ENCODE data around the gene APOF. TPM values are rescaled to one million over a fixed set of nuclear protein-coding genes. Genes with fewer than 3 reads are reported as not detected.
"Not testable (repeated sequence)": the region's sequence is repeated elsewhere in the genome, so short reads cannot be mapped to it uniquely, and the experiment has no call there.

Gene APOF
- total RNA-seq, 1 donor from 2014 or later = not detected

DNA sequence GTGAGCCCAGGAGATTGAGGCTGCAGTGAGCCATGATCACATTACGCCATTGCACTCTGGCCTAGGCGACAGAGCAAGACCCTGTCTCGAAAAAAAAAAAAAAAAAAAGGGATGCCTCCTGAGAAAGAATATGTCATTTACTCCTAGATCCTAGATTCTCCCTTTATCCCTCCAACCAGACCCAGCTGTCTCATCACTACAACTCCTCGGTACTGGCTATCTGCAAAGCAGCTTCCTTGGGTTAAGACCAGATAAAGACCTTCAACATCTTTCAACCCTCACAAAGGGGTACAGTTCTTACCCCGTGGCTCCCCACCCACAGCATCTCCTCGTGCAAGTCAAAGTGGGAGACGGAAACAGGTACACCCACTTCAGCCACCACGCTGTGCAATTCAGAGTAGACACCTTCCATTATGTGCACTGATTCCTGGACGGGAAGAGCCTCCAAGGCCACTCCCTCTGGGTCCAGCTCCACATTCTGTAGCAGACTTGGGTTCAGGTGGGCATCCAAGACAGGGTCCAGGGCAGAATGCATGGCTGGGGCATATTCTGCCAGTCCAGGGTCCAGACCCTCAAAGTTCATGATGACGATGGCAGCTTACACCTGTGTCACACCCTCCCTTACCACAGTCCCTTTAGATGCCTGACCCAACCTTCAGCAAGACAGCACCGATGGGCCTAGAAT lies 30.0 kb downstream of the APOF start:
- DNase-seq = no peak

DNA sequence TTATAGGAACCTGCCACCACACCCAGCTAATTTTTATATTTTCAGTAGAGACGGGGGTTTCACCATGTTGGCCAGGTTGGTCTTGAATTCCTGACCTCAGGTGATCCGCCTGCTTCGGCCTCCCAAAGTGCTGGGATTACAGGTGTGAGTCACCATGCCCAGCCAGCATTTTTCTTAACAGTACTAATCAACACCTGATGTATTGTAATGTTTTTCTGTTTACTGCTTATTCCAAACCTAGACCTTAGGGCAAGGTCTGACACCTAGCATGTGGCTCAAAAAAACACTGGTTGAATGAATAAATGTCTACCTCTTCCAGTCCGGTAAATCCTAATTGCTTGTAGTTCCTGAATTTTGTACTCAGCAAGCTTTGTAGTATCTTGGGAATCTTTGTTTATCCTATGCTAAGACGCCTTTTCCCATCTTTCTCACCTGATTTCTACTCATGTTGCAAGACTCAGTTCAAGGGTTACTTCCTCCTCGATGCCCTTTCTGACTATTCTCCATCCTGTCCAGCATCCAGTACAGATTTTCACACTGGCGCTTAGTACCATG lies 31.6 kb downstream of the APOF start:
- DNase-seq = no peak

GRCh38 chr12:56326533-56326932 lies 36.1 kb downstream of the APOF start:
- DNase-seq = no peak

DNA sequence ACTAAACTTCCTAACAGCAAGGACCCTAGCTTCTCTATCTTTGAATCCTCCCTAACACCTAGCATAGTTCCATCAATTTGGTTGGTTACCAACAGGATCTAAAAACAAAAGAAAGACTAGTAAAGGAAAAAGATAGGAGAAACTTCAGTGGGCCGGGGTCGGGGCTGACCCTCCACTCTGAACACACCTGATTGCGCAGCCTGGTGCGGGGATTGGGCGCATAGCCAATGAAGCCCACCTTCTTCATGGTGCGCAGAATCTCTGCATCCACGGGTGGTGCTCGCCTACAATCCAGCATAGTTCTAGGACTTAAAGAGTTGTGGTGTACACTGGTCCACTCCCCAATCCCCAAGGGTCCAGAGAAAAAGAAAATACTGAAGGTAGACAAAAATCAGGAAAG lies 36.5 kb downstream of the APOF start:
- DNase-seq = no peak

- no peak for DNase-seq
Observed at GRCh38 chr12:56324206-56324605, 38.5 kb downstream of the APOF start.

- DNase-seq = not testable (repeated sequence)
Observed at GRCh38 chr12:56321610-56322009, 41.0 kb downstream of the APOF start.

GRCh38 chr12:56321027-56321426 lies 41.6 kb downstream of the APOF start:
- no peak for DNase-seq

DNA sequence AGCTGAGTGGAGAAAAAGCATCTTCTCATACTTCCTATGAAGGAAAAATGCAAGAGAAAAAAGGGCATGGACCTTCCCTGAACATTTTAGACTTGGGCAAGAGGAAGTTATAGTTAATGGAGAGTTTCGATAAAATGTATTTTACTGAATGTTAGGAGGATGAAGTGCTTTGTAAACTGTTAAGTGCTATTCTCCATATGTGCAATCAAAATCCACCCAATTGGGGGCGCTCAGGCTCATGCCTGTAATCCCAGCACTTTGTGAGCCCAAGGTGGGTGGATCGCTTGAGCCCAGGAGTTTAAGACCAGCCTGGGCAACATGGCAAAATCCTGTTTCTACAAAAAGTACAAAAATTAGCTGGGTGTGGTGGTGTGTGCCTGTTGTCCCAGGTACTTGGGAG lies 45.0 kb downstream of the APOF start:
- no peak for DNase-seq

GRCh38 chr12:56315622-56316473 lies 46.8 kb downstream of the APOF start, which contains the start of gene CNPY2:
Gene CNPY2 (minus strand): TSS chr12:56315988. CDS start chr12:56315217, 771 bp downstream.
- peak; percentile 98 for DNase-seq

GRCh38 chr12:56315249-56315621 lies 47.4 kb downstream of the APOF start:
- DNase-seq = peak; percentile 56

DNA sequence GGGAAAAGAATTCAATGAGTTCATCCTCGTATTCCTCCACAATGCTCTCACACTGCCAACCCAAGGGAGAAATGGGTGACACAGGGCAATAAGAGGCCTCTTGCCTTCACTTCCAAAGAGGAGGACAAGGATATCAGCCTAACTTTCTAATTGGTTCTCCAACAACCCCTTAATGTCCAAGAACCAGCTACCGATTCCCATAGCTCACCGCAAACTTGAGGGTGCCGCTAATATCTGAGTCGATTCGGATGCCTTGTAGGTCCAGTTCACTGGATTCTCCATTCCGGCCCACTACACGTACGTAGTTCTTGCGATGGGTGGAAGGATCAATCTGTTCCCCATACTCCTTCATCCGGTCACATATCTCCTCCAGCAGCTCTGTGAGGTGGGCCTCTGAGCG lies 51.7 kb downstream of the APOF start:
- DNase-seq = no peak

Small RNA genes lying within 50 kb of the gene (small RNA-seq; reads per million reads assigned to genes)
- gene RNU7-40P (ENCODE audit: low replicate concordance) = not detected

Other genes starting within 250 kb of the APOF start
- gene RPL41, start 246.2 kb downstream of the APOF start, total RNA-seq = 1,420 TPM
- 5.6 TPM for gene ZC3H10, start 244.6 kb downstream of the APOF start, total RNA-seq
- 152 TPM for gene ESYT1, start 234.6 kb downstream of the APOF start, total RNA-seq
- gene MYL6B, start 210.3 kb downstream of the APOF start, total RNA-seq = 136 TPM
- 707 TPM for gene MYL6, start 204.5 kb downstream of the APOF start, total RNA-seq
- 49.0 TPM for gene SMARCC2, start 173.4 kb downstream of the APOF start, total RNA-seq
- 70.3 TPM for gene RNF41, start 140.9 kb downstream of the APOF start, total RNA-seq
- 18.2 TPM for gene NABP2, start 138.5 kb downstream of the APOF start, total RNA-seq
- 0.31 TPM for gene SLC39A5, start 132.8 kb downstream of the APOF start, total RNA-seq
- gene ANKRD52, start 104.5 kb downstream of the APOF start, total RNA-seq = 19.3 TPM
- gene COQ10A, start 95.9 kb downstream of the APOF start, total RNA-seq = 49.6 TPM
- gene CS, start 62.5 kb downstream of the APOF start, total RNA-seq = 235 TPM
- gene CNPY2, start 46.9 kb downstream of the APOF start, total RNA-seq = 45.9 TPM
- 60.4 TPM for gene PAN2, start 28.9 kb downstream of the APOF start, total RNA-seq
- gene IL23A, start 24.0 kb downstream of the APOF start, total RNA-seq = not detected
- 74.5 TPM for gene STAT2, start 2.8 kb downstream of the APOF start, total RNA-seq
- gene TIMELESS, start 86.6 kb upstream of the APOF start, total RNA-seq = 10.5 TPM
- not detected for gene MIP, start 91.8 kb upstream of the APOF start, total RNA-seq
- 2.1 TPM for gene SPRYD4, start 105.7 kb upstream of the APOF start, total RNA-seq
- 0.21 TPM for gene GLS2, start 125.3 kb upstream of the APOF start, total RNA-seq
- gene RBMS2, start 159.0 kb upstream of the APOF start, total RNA-seq = 18.1 TPM

All from tongue (tissue), 3 donors.